ELR (cell line): ENCODE results near the gene ATP13A2.
A peak's percentile ranks its signal among the peaks of the same experiment; 100 is the strongest.

Experiments used
- DNase-seq: peaks from one replicate; pipeline ENCODE4 v3.0.0-alpha.2; 2015; ENCODE audit warnings: low read depth

ATP13A2 gene, protein sequence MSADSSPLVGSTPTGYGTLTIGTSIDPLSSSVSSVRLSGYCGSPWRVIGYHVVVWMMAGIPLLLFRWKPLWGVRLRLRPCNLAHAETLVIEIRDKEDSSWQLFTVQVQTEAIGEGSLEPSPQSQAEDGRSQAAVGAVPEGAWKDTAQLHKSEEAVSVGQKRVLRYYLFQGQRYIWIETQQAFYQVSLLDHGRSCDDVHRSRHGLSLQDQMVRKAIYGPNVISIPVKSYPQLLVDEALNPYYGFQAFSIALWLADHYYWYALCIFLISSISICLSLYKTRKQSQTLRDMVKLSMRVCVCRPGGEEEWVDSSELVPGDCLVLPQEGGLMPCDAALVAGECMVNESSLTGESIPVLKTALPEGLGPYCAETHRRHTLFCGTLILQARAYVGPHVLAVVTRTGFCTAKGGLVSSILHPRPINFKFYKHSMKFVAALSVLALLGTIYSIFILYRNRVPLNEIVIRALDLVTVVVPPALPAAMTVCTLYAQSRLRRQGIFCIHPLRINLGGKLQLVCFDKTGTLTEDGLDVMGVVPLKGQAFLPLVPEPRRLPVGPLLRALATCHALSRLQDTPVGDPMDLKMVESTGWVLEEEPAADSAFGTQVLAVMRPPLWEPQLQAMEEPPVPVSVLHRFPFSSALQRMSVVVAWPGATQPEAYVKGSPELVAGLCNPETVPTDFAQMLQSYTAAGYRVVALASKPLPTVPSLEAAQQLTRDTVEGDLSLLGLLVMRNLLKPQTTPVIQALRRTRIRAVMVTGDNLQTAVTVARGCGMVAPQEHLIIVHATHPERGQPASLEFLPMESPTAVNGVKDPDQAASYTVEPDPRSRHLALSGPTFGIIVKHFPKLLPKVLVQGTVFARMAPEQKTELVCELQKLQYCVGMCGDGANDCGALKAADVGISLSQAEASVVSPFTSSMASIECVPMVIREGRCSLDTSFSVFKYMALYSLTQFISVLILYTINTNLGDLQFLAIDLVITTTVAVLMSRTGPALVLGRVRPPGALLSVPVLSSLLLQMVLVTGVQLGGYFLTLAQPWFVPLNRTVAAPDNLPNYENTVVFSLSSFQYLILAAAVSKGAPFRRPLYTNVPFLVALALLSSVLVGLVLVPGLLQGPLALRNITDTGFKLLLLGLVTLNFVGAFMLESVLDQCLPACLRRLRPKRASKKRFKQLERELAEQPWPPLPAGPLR

GRCh38 chr1:17011439-17012307 is at the start of gene ATP13A2:
Gene ATP13A2 (minus strand): TSS chr1:17011928. CDS start chr1:17011738, 190 bp downstream.
- DNase-seq: peak; percentile 77

DNA sequence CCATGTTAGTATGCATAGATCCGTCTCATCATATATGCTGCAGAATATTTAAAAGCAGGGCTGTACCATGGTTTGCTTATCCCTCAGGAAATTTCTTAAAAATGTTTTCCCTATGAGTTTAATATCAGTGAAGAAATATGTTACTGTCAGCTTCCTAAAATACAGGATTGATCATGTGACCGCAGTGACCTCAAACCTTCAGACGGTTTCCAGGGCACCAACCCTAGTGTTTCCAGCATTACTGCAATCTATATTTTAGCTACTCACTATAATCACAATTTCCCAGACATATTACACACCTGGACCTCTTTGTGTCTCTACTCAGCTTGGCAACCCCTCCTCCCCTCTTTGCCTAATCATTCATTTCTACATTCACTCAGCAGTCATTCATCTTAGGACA is 49.8 kb upstream of the ATP13A2 start:
- DNase-seq: no peak

GRCh38 chr1:17060306-17060749 is 48.6 kb upstream of the ATP13A2 start:
- DNase-seq: no peak

DNA sequence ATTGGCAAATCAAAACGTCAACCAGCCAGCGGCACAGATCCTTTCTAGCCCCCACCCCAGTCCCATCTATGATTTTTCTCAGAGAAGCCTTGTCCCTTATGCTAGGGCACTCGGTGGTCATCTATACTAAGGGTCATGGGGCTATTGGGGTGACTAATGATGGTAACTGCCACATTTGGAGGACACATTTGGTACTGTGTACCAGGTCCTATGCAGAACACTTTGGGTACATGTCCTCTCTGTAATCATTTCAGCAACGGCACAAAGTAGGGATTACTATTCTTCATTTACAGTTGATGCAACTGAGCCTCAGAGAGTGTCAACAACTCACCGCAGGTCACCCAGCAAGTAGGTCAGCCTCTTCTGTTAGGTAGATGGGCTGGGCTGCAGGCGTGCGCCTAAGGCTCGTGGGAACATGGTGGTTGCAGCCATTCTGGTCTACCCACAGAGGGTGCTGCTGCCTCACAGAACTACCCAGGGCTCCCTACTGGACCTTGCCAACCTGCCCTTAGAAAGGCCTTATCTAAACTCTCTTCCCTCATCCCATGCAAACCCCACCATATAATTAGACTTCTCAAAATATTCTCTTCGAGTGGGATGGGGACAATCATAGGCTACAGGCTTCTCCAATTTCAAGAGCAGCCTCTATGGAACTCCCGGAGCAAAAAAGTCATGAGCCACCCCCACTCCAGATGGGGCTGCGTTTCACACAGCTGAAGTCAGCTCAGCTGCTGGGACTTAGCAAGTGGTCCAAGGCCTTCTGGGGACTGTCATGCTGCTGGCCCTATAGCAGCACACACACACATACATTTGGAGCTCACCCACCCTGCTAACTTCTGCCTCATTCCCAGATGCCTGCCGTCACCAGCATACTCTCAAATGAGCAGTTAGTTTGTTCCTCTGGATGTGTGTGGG is 47.9 kb upstream of the ATP13A2 start:
- DNase-seq: peak; percentile 76

DNA sequence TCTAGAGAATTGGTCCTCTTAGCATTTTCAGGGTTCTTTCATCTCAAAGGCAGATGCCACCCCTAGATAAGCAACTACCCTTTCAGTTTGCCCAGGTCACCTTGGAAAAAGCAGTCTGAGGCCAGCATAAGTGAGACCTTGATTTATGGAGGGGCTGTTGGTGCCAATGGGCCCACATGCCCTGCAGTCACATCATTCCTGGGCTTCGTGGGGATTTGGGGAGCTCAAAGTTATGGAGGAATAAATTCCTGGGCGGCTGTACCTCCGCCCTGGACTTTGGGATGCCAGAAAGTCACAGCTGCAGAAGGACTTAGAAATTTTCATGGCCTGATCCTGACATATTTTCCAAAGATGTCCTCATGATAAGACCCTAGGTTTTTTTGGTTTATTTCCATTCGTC is 44.8 kb upstream of the ATP13A2 start:
- no peak for DNase-seq

DNA sequence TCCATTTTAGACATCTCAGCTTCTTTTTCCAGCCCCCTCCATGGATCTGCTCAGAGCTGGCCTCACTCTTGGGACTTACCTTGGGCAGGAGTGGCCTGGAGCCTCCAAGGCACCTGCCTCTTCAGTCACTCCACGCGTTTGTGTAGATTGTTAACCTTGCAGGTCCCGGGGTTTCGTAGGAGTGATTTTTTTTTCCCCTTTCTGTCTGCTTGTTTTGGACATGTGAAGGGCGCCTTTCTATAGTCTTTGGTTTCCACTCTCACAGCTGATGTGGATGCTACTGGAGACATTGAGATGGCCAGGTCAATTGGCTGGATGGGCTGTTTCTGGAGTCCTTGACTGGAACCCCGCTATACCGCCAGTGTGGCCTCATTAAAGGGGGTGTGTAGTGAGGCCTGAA is 44.1 kb upstream of the ATP13A2 start:
- DNase-seq: no peak

GRCh38 chr1:17053685-17054410 is 42.1 kb upstream of the ATP13A2 start, which contains the start of gene SDHB:
Gene SDHB (minus strand): TSS chr1:17054032. CDS start chr1:17054019, 13 bp downstream.
- peak; percentile 98 for DNase-seq

DNA sequence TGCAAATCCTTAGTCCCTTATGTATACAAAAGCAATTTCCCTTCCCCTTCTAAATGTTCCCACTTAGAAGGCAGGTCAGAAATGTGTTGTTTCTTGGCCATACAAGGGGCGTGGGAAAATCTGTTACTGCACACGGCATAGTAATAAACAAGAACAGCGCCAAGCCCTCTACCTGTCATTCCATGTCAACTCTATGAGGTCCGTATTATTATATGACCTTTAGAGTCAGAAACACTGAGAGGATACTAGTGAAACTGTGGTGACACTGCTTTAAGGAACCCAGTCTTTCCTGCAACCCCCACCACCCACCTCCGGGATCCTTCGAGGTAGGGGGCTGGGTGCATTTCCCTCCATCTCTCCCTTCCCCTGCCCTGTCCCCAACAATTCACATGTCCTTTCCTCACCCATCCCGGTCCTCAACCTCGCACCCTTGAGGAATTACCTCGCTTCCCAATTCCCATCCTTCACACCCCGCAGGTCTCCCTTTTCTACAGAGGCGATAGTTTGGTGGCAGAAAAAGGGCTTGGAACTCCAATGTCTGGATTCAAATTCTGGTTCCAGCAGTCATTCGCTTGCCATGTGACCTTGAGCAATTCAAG is 41.5 kb upstream of the ATP13A2 start:
- DNase-seq: peak; percentile 3

GRCh38 chr1:17052641-17053040 is 40.9 kb upstream of the ATP13A2 start:
- DNase-seq: no peak

GRCh38 chr1:17052038-17052437 is 40.3 kb upstream of the ATP13A2 start:
- DNase-seq: no peak

- DNase-seq: no peak
Measured at GRCh38 chr1:17047924-17048323, 36.2 kb upstream of the ATP13A2 start.

GRCh38 chr1:17046334-17046657 is 34.6 kb upstream of the ATP13A2 start:
- no peak for DNase-seq

GRCh38 chr1:17045634-17046333 is 34.1 kb upstream of the ATP13A2 start:
- DNase-seq: peak; percentile 78

DNA sequence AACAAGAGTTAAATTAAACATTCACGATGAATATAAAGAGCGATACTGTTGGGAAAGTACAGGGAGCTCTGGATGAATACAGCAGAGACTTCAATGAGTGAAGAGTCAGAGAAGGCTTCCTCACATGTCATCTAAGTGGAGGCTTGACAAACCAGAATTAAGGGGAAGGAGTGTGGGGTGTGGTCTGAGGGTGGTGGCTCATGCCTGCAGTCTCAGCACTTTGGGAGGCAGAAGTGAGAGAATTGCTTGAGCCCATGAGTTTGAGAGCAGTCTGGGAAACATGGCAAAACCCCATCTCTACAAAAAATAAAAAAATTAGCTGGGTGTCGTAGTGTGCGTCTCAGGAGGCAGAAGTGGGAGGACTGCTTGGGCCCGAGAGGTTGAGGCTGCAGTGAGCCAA is 33.4 kb upstream of the ATP13A2 start:
- DNase-seq: no peak

DNA sequence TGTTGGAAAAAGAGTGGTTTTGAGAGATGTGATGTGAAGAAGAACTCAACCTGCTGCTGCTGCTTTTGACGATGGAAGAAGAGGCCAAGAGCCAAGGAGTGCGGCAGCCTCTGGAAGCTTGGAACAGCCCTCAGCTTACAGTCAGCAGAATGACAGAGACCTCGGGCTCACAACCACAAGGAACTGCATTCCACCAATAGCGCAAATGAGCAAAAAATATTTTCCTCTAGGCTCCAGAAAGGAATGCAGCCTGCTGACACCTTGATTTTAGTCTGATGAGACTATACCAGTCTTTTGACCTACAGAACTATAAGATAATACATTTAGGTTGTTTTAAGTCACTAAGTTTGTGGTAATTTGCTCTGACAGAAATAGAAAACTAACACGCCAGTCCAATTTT is 31.9 kb upstream of the ATP13A2 start:
- no peak for DNase-seq

- DNase-seq: no peak
Measured at GRCh38 chr1:17040135-17040534, 28.4 kb upstream of the ATP13A2 start.

DNA sequence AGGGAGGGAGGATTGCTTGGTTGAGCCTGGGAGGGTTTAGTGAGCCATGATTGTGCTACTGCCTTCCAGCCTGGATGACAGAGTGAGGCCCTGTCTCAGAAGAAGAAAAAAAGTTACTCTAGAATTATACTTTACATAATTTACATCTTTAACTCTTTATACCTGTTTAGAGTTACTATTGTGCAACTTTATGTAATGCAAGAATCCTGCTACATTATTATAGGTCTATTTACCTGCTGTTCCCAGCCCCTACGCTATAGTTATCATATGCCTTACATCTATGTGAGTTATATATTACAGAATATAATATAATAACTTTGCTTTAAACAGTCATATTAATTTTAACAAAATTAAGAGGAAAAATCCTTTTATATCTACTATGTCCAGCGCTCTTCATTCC is 27.8 kb upstream of the ATP13A2 start:
- no peak for DNase-seq

DNA sequence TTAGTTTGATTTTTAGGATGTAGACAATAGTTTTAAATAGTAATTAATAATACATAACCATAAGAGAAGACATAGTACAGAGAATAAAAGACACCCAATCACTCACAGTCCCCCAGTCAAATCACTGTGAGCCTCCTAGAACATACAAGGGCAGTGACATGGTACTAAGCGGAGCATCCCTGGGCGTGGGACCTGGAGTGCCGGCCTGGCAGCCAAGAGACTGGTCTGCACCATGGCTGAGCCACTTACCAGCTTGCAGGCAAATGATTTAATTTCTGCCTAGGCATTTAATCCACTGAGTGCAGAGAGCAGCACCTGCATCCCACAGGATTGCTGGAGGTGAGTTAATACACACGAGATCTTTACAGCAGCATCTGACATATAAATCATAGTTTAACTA is 21.8 kb upstream of the ATP13A2 start:
- DNase-seq: no peak

- DNase-seq: no peak
Measured at GRCh38 chr1:17032741-17033140, 21.0 kb upstream of the ATP13A2 start.
